HUDEP-2 (cell line): Measurements from ENCODE around the gene ZNF254.
"Not testable (repeated sequence)": the region's sequence is repeated elsewhere in the genome, so short reads cannot be mapped to it uniquely, and the experiment has no call there.

Source experiments
- DNase-seq, 76 experiments: peaks; one replicate each; lab custom pipeline; 2025; ENCODE audit not compliant: unreplicated experiment in 76 of 76; lab: John Stamatoyannopoulos, UW

The ZNF254 gene

GRCh38 chr19:24086974-24087595 lies at the start of gene ZNF254:
ZNF254 (plus strand) TSS chr19:24087187; CDS start chr19:24087308, 121 bp downstream.
- DNase-seq: peak in 74 of 76 experiments; percentile 41 to 97 (median 88)

- no peak for DNase-seq
These were observed 46.4 kb upstream of the ZNF254 start for GRCh38 chr19:24040621-24041020.

GRCh38 chr19:24041326-24041725 lies 45.7 kb upstream of the ZNF254 start:
- not testable (repeated sequence) for DNase-seq

GRCh38 chr19:24046550-24046949 lies 40.4 kb upstream of the ZNF254 start:
- DNase-seq: no peak

GRCh38 chr19:24048261-24048660 lies 38.7 kb upstream of the ZNF254 start:
- DNase-seq: no peak

GRCh38 chr19:24049537-24049936 lies 37.5 kb upstream of the ZNF254 start:
- DNase-seq: no peak

GRCh38 chr19:24051516-24051915 lies 35.5 kb upstream of the ZNF254 start:
- DNase-seq: no peak

- no peak for DNase-seq
These were observed 34.2 kb upstream of the ZNF254 start for GRCh38 chr19:24052811-24053210.

- DNase-seq: no peak
These were observed 33.4 kb upstream of the ZNF254 start for GRCh38 chr19:24053601-24054000.

- DNase-seq: no peak
These were observed 32.7 kb upstream of the ZNF254 start for GRCh38 chr19:24054044-24054935.

GRCh38 chr19:24055548-24055947 lies 31.4 kb upstream of the ZNF254 start:
- no peak for DNase-seq

- no peak for DNase-seq
These were observed 29.8 kb upstream of the ZNF254 start for GRCh38 chr19:24057144-24057543.

- DNase-seq: no peak
These were observed 27.3 kb upstream of the ZNF254 start for GRCh38 chr19:24059563-24060295.

- DNase-seq: no peak
These were observed 26.2 kb upstream of the ZNF254 start for GRCh38 chr19:24060687-24061356.

- peak in 1 of 76 experiments; percentile 2 for DNase-seq
These were observed 24.8 kb upstream of the ZNF254 start for GRCh38 chr19:24062190-24062589.

GRCh38 chr19:24063295-24063694 lies 23.7 kb upstream of the ZNF254 start:
- no peak for DNase-seq

GRCh38 chr19:24064175-24064574 lies 22.8 kb upstream of the ZNF254 start:
- no peak for DNase-seq

GRCh38 chr19:24065243-24065642 lies 21.7 kb upstream of the ZNF254 start:
- no peak for DNase-seq

GRCh38 chr19:24065865-24066604 lies 21.0 kb upstream of the ZNF254 start:
- no peak for DNase-seq
